Measurements from ENCODE around the gene ACTN1. TPM values are rescaled to one million over a fixed set of nuclear protein-coding genes. Genes with fewer than 3 reads are reported as not detected.

The ACTN1 gene
- total RNA-seq, 1 experiment from 2014 or later = 212 TPM

- DNase-seq (ENCODE audit: low read depth, low spot score) = no peak
- in situ Hi-C loops (cut with HindIII; ENCODE audit: low pct_unique_long_range_greater_than_20kb, low sequenced_read_pairs) (no loop called here), intact Hi-C loops (cut with micrococcal nuclease; ENCODE audit: unreplicated experiment) (loop anchor here (10.0 kb wide), 1 partner anchor 1007 kb away; no protein-coding TSS in a partner anchor)
- Histone ChIP-seq H3K9me3 (ENCODE audit: control insufficient read depth, insufficient read depth, low read depth, low read length) (no peaks in the 10 kb centered on the region), H3K4me1 (ENCODE audit: control insufficient read depth, insufficient read depth, low read length) (no peaks in the 10 kb centered on the region), H3K27me3 (ENCODE audit: control insufficient read depth, insufficient read depth, low read length) (no peaks in the 10 kb centered on the region), H3K36me3 (ENCODE audit: control insufficient read depth, insufficient read depth, low read length) (no peaks in the 10 kb centered on the region), H3K4me3 (ENCODE audit: low read depth in 2 of 2, low read length in 2 of 2) (no peak overlapping the region), H3K27ac (ENCODE audit: low read length) (no peak overlapping the region)
- no peak for ATAC-seq
- no TSS peak for BruUV-seq (replicated peaks)
- POLR2A ChIA-PET = no interaction called here
- no peak for TF ChIP-seq REST (IDR thresholded peaks at IDR 0.05; ENCODE audit: insufficient read depth in 1 of 2, low read depth in 2 of 2, low read length in 1 of 2)
- no peak for TF ChIP-seq CTCF (IDR thresholded peaks at IDR 0.05)
- no peak for TF ChIP-seq TCF7L2 (IDR thresholded peaks at IDR 0.05; ENCODE audit: low read depth, low read length)
- no peak for TF ChIP-seq SIN3A (IDR thresholded peaks at IDR 0.05; ENCODE audit: borderline replicate concordance, insufficient read depth, low read depth, low read length)
- TF ChIP-seq POLR2AphosphoS5 (IDR thresholded peaks at IDR 0.05; ENCODE audit: low read depth, low read length) = no peak
- CTCF ChIA-PET = no interaction called here
These were observed 136.8 kb downstream of the ACTN1 start for GRCh38 chr14:68842298-68842697.

GRCh38 chr14:68841016-68841809 lies 137.9 kb downstream of the ACTN1 start:
- ChIA-PET CTCF (no interaction called here), POLR2A (no interaction called here)
- Histone ChIP-seq H3K9me3 (ENCODE audit: control insufficient read depth, insufficient read depth, low read depth, low read length) (no peaks in the 10 kb centered on the region), H3K4me1 (ENCODE audit: control insufficient read depth, insufficient read depth, low read length) (no peaks in the 10 kb centered on the region), H3K27ac (ENCODE audit: low read length) (no peak overlapping the region), H3K27me3 (ENCODE audit: control insufficient read depth, insufficient read depth, low read length) (no peaks in the 10 kb centered on the region), H3K36me3 (ENCODE audit: control insufficient read depth, insufficient read depth, low read length) (no peaks in the 10 kb centered on the region), H3K4me3 (ENCODE audit: low read depth in 2 of 2, low read length in 2 of 2) (no peak overlapping the region)
- ATAC-seq (no peak), DNase-seq (ENCODE audit: low read depth, low spot score) (no peak)
- intact Hi-C loops (cut with micrococcal nuclease; ENCODE audit: unreplicated experiment) (loop anchor here (10.0 kb wide), 1 partner anchor 1006 kb away; no protein-coding TSS in a partner anchor), in situ Hi-C loops (cut with HindIII; ENCODE audit: low pct_unique_long_range_greater_than_20kb, low sequenced_read_pairs) (no loop called here)
- BruUV-seq (replicated peaks) = no TSS peak
- no peak for TF ChIP-seq SIN3A (IDR thresholded peaks at IDR 0.05; ENCODE audit: borderline replicate concordance, insufficient read depth, low read depth, low read length)
- no peak for TF ChIP-seq TCF7L2 (IDR thresholded peaks at IDR 0.05; ENCODE audit: low read depth, low read length)
- no peak for TF ChIP-seq REST (IDR thresholded peaks at IDR 0.05; ENCODE audit: insufficient read depth in 1 of 2, low read depth in 2 of 2, low read length in 1 of 2)
- no peak for TF ChIP-seq POLR2AphosphoS5 (IDR thresholded peaks at IDR 0.05; ENCODE audit: low read depth, low read length)
- no peak for TF ChIP-seq CTCF (IDR thresholded peaks at IDR 0.05)
